GM12878 (cell line): ENCODE measurements around the gene ZNF618. TPM values are rescaled to one million over a fixed set of nuclear protein-coding genes. Genes with fewer than 3 reads are reported as not detected.

Experiments used
- ATAC-seq: fragments of 200-7000 bp; cut with Tn5 transposase; 3 replicates; pipeline ENCODE4 v1.9.1; 2020; ENCODE audit warnings: mild to moderate bottlenecking, moderate library complexity
- BruUV-seq: library from RNA; stranded (reverse); fragments of 400-500 nt; replicated peaks from 2 replicates; lab custom pipeline; 2021; lab: Mats Ljungman, UMichigan
- CTCF ChIA-PET: fragments of 300-600 bp; sonication (Branson Sonifier 250); formaldehyde crosslinking; extraction: SDS; loops from one replicate; lab custom pipeline; 2021; ENCODE audit warnings: inconsistent platforms; lab: Yijun Ruan, JAX
- POLR2A ChIA-PET: fragments of 350-600 bp; formaldehyde crosslinking; extraction: SDS; loops from one replicate; lab custom pipeline; 2021; ENCODE audit warnings: inconsistent platforms; lab: Charles Lee
- RAD21 ChIA-PET: fragments of 300-600 bp; sonication (Branson Sonifier 250); formaldehyde crosslinking; loops from one replicate; lab custom pipeline; 2023; ENCODE audit warnings: antibody characterized with exemption; ENCODE audit not compliant: unreplicated experiment; lab: Charles Lee
- SMC1A ChIA-PET: fragments of 300-600 bp; sonication (Branson Sonifier 250); formaldehyde crosslinking; loops from one replicate; lab custom pipeline; 2023; ENCODE audit not compliant: unreplicated experiment, uncharacterized antibody; lab: Charles Lee
- DNase-seq: peaks from one replicate; pipeline ENCODE4 v3.0.0-alpha.2; 2011; ENCODE audit warnings: low read depth, low spot score
- FAIRE-seq: peaks from 3 replicates; lab custom pipeline; 2011; peaks lifted over from hg19 to GRCh38; lab: Jason Lieb, UNC
- H2AFZ ChIP-seq: 2 replicates; pipeline ENCODE4 v1.6.0; 2011; ENCODE audit warnings: low read depth, low read length, control low read depth; ENCODE audit not compliant: control insufficient read depth
- H3K27ac ChIP-seq: 2 replicates; pipeline ENCODE4 v1.5.1; 2011; ENCODE audit warnings: control low read depth; ENCODE audit not compliant: control insufficient read depth, insufficient read depth
- H3K27me3 ChIP-seq, 2 experiments: replicated peaks in 1 of 2; 2 replicates each; pipeline versions ENCODE4 v1.6.0 to v1.6.1; 2011; ENCODE audit warnings: low read length in 1 of 2; ENCODE audit not compliant: control insufficient read depth in 2 of 2, insufficient read depth in 2 of 2
- H3K36me3 ChIP-seq, 2 experiments: 2 replicates each; pipeline ENCODE4 v1.5.1; 2011; ENCODE audit warnings: low read length in 1 of 2; ENCODE audit not compliant: control insufficient read depth in 2 of 2, insufficient read depth in 2 of 2
- H3K4me1 ChIP-seq: 2 replicates; pipeline ENCODE4 v1.6.1; 2011; ENCODE audit warnings: mild to moderate bottlenecking, low read length, moderate library complexity, mixed read lengths; ENCODE audit not compliant: control insufficient read depth, insufficient read depth
- H3K4me2 ChIP-seq: 2 replicates; pipeline ENCODE4 v1.6.0; 2011; ENCODE audit warnings: control low read depth; ENCODE audit not compliant: control insufficient read depth, insufficient read depth
- H3K4me3 ChIP-seq: fragments of 200-600 bp; sonication (generic); 2 replicates; pipeline ENCODE4 v1.5.1; 2016
- H3K79me2 ChIP-seq: 2 replicates; pipeline ENCODE4 v1.6.0; 2011; ENCODE audit warnings: low read length; ENCODE audit not compliant: control insufficient read depth, insufficient read depth
- H3K9ac ChIP-seq: 2 replicates; pipeline ENCODE4 v1.8.0; 2011; ENCODE audit warnings: low read length, control low read depth, mixed read lengths; ENCODE audit not compliant: control insufficient read depth, insufficient read depth
- H3K9me3 ChIP-seq: replicated peaks from 3 replicates; pipeline ENCODE4 v1.5.1; 2011; ENCODE audit warnings: mild to moderate bottlenecking, low read length; ENCODE audit not compliant: control insufficient read depth, insufficient read depth
- H4K20me1 ChIP-seq: 2 replicates; pipeline ENCODE4 v1.6.0; 2011; ENCODE audit not compliant: control insufficient read depth, insufficient read depth
- BRCA1 ChIP-seq: IDR thresholded peaks from 2 replicates; pipeline ENCODE4 v1.6.1; 2011; ENCODE audit warnings: low read depth, low read length, improper control_type of control experiment
- GATAD2B ChIP-seq: fragments of 450-650 bp; conservative IDR thresholded peaks from 2 replicates; pipeline ENCODE4 v1.6.1; 2017; ENCODE audit warnings: low read depth, mild to moderate bottlenecking, moderate library complexity
- HDAC6 ChIP-seq: fragments of 200-600 bp; sonication (generic); IDR thresholded peaks from one replicate; pipeline ENCODE4 v1.8.0; 2017; ENCODE audit warnings: antibody characterized with exemption; ENCODE audit not compliant: unreplicated experiment
- IRF3 ChIP-seq: fragments of 450-650 bp; IDR thresholded peaks from 2 replicates; pipeline ENCODE4 v1.6.1; 2014; ENCODE audit warnings: mild to moderate bottlenecking
- NR2F1 ChIP-seq: fragments of 450-650 bp; conservative IDR thresholded peaks from 2 replicates; pipeline ENCODE4 v1.6.1; 2017; ENCODE audit warnings: mild to moderate bottlenecking
- RELB ChIP-seq: fragments of 450-650 bp; IDR thresholded peaks from 2 replicates; pipeline ENCODE4 v1.6.1; 2017; ENCODE audit warnings: low read depth, mild to moderate bottlenecking, moderate library complexity
- SMAD1 ChIP-seq: fragments of 450-650 bp; IDR thresholded peaks from 2 replicates; pipeline ENCODE4 v1.6.1; 2018; ENCODE audit warnings: mild to moderate bottlenecking, low read depth; ENCODE audit not compliant: partially characterized antibody
- SREBF1 ChIP-seq: IDR thresholded peaks from 2 replicates; pipeline ENCODE4 v1.6.1; 2012; ENCODE audit warnings: mild to moderate bottlenecking, low read length
- SUPT20H ChIP-seq: IDR thresholded peaks from 2 replicates; pipeline ENCODE4 v1.6.1; 2011; ENCODE audit warnings: low read depth, mild to moderate bottlenecking, low read length, moderate library complexity, borderline replicate concordance; ENCODE audit not compliant: control insufficient read depth
- ZNF217 ChIP-seq: fragments of 450-650 bp; IDR thresholded peaks from 2 replicates; pipeline ENCODE4 v1.6.1; 2017; ENCODE audit warnings: antibody characterized with exemption, mild to moderate bottlenecking
- WGBS: methylation state at CpG from one replicate; pipeline ENCODE4 v1.1.6; 2016; ENCODE audit warnings: low lambda C conversion rate; ENCODE audit not compliant: insufficient replicate concordance, insufficient coverage; ENCODE audit errors: missing lambda C conversion rate; 5-methylcytosine and 5-hydroxymethylcytosine counted together
- in situ Hi-C: fragments of 300-500 bp; cut with MboI; formaldehyde crosslinking; loops from 9 replicates; pipeline ENCODE4 v1.14.3; 2018; ENCODE audit warnings: mixed read lengths
- intact Hi-C: fragments of 100-400 bp; cut with micrococcal nuclease; formaldehyde crosslinking; loops from one replicate; pipeline ENCODE4 v1.14.2; 2022; ENCODE audit not compliant: unreplicated experiment
- polyA plus RNA-seq, 11 experiments: library from polyadenylated mRNA; depleted of rRNA in 4 of 11; unstranded in 6 of 11; stranded (reverse) in 5 of 11; fragments of >200 nt; fragmentation: Nextera tagmentation in 4 of 11; fragmentation: Illumina TruSeq in 1 of 11; extraction: Ambion mirVana in 4 of 11; extraction: Trizol in 1 of 11; gene quantifications; 1 replicate in 1 of 11; 2 replicates in 10 of 11; pipeline versions ENCODE4 v1.2.1 to v1.2.3, GENCODE V29; 2011 to 2016; ENCODE audit warnings: inconsistent platforms in 2 of 11, missing spikeins in 2 of 11, low read depth in 1 of 11
- total RNA-seq, 4 experiments: library from RNA; depleted of rRNA in 3 of 4; stranded (reverse); fragments of >200 nt in 3 of 4; fragmentation: Illumina TruSeq in 1 of 4; extraction: Trizol in 1 of 4; gene quantifications; 2 replicates each; pipeline versions ENCODE4 v1.2.1 to v1.2.3, GENCODE V29; 2013 to 2021
- TF ChIP-seq, protein P1 (sequence below): fragments of 450-650 bp; IDR thresholded peaks from 2 replicates; pipeline ENCODE4 v1.6.1; 2016; ENCODE audit warnings: mild to moderate bottlenecking

The ZNF618 gene
- total and polyA plus RNA-seq, 10 of the 15 experiments (the other 5 are each of a cell fraction or from before 2014, with no cell fraction given), result 0.01 to 0.24 (median 0.06) TPM; not detected in 2

DNA sequence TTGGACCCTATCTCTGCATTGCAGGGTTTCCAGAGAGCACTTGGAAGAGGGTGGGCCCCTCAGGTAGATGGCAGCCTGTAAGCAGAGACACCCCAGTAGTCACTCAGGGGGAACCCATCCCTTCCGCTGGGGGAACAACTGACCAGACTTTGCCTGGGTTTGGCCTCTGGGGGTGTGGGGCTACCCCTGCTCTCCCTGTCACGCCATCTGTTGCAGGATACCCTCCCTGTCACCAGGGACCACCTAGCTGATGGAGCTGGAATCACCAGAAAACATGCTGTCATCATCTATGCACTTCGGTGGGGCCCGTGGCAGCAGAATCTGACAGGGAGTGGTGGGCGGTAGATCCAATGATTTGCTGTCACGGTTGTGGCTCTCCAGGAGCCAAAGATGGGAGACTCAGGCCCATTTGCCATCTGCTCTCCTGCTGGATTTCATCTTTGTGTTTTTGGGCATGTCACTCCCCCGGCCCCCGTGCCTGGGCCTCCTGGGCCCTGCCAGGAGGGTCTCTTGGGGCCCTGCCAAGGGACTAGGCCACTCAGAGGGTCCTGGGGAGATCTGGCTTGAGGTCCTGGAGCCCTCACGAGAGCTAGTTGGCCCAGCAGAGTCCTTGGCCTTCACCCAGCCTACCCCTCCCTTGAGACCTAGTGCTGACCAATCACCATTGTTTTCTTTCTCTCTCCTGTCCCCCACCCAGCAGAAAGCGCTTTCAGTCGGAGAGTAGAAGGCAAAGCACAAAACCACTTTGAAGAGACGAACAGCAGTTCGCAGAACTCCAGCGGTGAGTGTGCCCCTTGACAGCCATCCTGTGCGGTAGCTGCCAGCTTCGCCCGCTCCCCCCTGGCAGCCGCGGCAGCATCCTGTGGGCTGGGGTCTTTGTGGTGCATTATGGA is 156.1 kb downstream of the ZNF618 start:
- ATAC-seq, result no peak
- H3K79me2 ChIP-seq, result no peaks in the 10 kb centered on the region
- ChIA-PET POLR2A (no interaction called here), CTCF (interaction anchor here (0.6 to 0.8 kb wide), 2 partner anchors 9 to 228 kb away, joined by 3 read pairs; no protein-coding TSS in a partner anchor), SMC1A (no interaction called here)
- H3K36me3 ChIP-seq, result no peaks in the 10 kb centered on the region
- no peaks in the 10 kb centered on the region for H3K27me3 ChIP-seq
- intact Hi-C loops, result no loop called here
- TF ChIP-seq RELB (no peak), SUPT20H (no peak), NR2F1 (no peak), HDAC6 (no peak), SMAD1 (no peak), SREBF1 (no peak), ZNF217 (no peak), BRCA1 (no peak), GATAD2B (no peak), IRF3 (no peak)
- TF ChIP-seq, protein P1, sequence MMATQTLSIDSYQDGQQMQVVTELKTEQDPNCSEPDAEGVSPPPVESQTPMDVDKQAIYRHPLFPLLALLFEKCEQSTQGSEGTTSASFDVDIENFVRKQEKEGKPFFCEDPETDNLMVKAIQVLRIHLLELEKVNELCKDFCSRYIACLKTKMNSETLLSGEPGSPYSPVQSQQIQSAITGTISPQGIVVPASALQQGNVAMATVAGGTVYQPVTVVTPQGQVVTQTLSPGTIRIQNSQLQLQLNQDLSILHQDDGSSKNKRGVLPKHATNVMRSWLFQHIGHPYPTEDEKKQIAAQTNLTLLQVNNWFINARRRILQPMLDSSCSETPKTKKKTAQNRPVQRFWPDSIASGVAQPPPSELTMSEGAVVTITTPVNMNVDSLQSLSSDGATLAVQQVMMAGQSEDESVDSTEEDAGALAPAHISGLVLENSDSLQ, result no peak
- TF ChIP-seq, all 136 proteins: peak for 0
- no peak overlapping the region for H3K27ac ChIP-seq
- no peak for FAIRE-seq
- 54% methylated on average over 19 of the region's 19 CpGs for WGBS
- H3K4me3 ChIP-seq, result no peak overlapping the region
- no peak for DNase-seq
- RAD21 ChIA-PET, result no interaction called here
- in situ Hi-C loops, result loop anchor here (25.0 kb wide), 1 partner anchor 570 kb away; the partner anchor contains the start of gene RGS3
- no TSS peak for BruUV-seq
- no peak overlapping the region for H3K4me2 ChIP-seq
- H2AFZ ChIP-seq, result no peak overlapping the region
- no peaks in the 10 kb centered on the region for H3K9me3 ChIP-seq
- H3K4me1 ChIP-seq, result no peaks in the 10 kb centered on the region
- H4K20me1 ChIP-seq, result no peaks in the 10 kb centered on the region; the same call in 1 of the 2 replicates
- H3K9ac ChIP-seq, result no peak overlapping the region
